CD4-positive, alpha-beta T cell treated with Interleukin-15 for 4 hours (primary cell): ENCODE data around the gene AIM2.
"Not testable (repeated sequence)": the region's sequence is repeated elsewhere in the genome, so short reads cannot be mapped to it uniquely, and the experiment has no call there.

Source experiments
- DNase-seq: peaks from one replicate; pipeline ENCODE4 v3.0.0-alpha.2; 2020; ENCODE audit warnings: low spot score

The AIM2 gene

DNA sequence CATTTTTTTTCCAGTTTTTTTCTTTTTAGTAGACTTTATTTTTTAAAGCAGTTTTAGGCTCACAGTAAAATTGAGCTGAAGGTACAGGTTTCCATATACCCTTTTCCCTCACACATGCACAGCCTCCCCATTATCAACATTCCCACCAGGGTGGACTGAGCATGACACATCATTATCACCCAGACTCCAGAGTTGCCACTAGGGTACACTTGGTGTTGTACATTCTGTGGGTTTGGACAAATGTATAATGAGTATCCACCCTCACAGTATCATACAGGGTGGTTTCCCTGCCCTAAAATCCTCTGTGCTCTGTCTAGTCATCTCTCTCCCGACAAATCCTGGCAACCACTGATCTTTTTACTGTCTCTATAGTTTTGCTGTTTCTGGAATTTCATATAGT is 3.0 kb upstream of the AIM2 start:
- DNase-seq = no peak

DNA sequence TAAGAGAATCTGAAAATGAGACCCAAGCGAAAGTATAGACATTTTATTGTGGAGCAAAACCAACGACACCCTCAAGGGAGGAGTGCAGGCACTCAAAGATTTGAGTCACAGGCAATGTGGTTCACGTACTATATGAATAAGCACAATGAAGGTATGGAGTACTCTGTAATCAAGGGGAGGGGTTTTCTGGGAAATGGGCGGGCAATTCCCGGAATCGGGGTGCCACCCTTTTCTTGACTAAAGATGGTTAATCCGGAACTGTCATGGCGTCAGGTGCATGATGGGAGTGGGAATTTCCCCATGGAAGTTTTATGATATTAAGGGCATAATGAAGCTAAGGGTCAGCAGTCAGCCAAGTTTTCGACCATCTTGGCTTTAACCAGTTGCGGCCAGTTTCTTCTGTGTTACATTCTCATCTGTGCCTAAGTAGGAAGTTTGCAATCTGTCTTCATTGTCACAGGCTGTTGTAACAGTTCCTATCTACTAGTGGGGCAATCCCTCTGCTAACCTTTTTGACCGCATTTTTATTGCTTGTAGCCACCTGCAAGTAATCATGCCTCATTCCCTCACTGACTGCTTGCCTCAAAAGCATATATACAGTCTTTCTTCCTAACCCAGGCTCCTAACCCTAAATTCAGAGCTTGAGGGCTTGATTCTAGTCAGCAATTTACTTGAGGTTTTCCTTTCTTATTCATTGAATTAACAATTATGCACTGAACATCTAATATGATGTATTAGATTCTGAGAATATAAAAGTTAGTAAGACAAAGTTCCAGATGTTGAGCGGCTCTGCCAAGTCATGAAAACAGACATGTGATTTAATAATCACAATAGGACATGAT is 775 bp upstream of the AIM2 start:
- DNase-seq = peak; percentile 99

DNA sequence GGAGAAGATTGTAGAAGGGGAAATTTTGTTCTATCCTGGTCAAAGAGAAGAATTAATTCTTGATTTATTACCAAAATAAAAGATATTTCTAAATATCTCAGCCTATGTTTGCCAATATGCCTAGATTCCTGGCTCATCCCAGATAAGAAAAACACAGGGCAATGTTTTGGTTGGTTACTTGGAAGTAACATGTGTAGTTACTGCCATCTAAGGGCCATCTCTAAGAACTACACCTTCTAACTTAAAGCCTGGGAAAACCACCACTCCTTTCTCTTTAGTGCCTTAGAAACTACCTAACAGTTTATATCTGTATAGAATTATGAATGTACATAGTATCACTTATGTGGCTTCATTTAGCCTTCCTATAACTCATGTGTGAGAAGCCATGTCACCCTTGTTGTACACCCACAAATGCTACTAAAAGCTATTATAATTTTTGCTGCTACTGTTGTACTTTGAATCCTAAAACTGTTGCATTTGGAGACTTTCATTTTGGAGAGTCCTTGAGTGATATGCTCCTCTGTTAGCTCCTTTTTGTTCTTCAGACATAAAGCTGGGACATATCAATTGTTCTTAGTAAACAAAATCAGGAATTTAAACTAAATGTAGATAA is 4.5 kb downstream of the AIM2 start:
- peak; percentile 60 for DNase-seq

DNA sequence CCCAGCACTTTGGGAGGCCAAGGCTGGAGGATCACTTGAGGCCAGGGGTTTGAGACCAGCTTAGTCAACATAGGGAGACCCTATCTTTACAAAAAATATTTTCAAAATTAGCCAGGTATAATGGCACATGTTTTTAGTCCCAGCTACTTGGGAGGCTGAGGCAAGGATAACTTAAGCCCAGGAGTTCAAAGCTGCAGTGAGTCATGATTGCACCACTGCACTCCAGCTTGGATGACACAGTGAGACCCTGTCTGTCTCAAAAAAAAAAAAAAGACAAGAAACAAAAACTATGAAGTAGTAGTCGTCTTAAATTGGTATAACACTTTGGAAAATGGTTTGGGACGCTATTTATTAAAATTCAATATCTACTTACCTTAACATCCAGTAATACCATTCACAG is 7.7 kb downstream of the AIM2 start:
- peak; percentile 29 for DNase-seq

DNA sequence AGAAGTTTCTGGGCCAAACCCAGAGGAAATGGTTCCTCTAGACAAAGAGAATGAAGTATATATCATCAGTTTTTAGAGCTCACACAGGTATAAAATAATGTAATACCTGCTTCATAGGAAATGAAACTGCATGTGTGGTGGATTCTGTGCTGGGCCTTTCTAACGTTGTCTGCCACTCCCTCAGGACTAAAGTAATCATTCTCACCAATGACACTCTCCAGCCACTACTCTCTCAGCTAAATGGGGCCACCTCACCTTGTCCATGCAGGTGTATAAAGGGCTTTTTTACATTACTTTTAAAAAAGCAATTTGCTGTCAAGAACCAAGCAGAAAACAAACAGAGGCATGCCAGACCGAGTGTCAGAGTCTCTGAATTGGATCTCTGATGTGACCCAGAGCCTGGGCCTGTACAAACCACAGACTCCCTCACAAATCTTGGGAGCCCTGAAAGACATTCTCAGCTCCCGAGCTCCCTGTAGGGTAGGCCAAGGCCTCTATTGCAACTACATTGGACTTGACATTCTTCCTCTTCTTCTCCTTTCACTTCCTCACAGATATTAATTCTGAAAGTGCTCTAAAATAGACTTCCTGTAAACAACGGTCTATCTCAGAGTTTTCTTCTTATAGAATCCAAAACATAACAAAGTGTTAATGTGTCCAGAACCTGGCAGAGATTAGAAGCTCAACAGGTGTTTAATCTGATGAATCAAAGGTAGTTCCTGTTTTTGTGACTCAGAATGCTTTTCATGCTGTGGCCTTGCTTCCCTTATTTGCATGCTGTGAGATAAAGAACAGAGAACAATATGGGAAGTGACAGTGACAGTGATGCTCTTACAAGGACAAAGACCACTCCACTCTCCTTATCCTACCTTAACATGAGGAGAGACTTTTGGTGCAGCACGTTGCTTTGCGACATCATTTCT is 8.6 kb downstream of the AIM2 start:
- DNase-seq = peak; percentile 57

DNA sequence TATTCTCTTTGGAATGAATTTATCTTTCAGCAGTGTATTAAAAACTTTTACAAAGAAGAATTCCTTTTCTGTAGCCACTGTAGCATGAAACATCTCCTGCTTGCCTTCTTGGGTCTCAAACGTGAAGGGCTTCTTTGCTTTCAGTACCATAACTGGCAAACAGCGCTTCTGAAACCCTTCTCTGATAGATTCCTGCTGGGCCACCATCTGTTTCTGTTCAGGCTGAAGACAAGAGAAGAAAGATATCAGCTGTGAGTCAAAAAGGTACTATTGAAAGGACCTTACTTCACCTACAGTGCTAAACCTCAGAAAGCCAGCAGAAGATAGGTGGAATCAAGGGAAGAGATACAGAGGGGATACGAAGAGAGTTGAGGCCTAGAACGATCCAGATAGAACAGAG is 10.5 kb downstream of the AIM2 start:
- DNase-seq = no peak

DNA sequence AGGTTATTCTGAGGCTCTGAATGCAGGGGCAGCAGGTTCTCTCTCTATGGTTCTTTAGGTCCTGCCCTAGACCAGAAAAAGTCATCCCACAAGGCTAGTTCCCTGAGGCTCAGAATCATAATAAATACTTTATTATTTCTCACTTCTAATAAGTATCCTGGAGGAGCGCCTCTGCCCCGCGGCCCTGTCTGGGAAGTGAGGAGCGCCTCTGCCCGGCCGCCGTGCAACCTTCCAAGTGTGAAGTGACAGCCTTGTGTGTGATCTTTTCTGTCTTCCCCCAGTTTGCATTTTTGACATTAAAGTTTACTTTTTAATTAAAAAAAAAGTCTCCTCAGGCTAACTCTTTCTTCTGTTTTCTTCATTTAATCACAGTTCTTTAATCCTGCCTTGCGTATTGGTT is 11.5 kb downstream of the AIM2 start:
- DNase-seq = no peak

DNA sequence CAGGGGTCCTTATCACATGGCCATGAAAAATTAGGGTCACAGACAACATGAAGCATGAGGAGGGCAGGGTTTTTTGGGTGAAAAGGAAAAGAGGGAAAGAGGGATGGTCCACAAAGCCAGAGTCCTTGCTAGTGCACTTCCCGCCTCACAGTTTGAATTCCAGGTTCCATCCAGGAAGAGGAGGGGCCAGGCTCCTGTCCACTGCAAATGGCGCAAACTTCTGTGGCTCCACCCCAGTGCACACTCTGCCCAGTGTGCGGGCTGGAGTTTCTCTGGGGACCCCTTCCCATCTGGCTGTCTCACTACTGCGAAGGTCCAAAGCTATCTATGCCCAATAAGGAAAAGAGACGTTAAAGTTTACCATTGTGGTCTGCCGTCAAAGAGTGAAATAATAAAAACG is 17.8 kb downstream of the AIM2 start:
- no peak for DNase-seq

DNA sequence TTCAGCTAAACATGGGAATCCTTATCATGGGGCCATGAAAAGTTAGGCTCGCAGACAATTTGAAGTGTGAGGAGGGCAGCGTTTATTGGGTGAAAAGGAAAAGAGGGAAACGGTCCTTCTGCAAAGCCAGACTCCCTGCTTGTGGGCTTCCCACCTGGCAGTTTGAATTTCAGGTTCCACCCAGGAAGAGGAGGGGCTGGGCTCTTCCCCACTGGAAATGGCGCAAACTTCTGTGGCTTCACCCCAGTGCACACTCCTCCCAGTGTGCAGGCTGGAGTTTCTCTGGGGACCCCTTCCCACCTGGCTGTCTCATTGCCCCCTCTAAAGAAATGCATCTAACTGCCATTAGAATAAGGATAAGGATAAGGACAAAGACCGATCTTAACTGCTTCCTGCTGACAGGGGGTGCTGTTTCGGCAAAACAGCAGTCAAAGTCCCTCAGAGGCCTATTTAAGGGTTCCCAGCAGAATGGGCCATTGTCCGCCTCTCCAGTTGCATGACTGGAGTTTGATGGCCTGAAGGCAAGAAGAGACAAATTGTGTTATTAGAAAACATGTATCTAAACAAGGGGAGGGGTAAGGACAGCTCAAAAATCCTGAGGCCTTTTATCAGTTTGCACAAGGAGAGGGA is 20.4 kb downstream of the AIM2 start:
- DNase-seq = no peak

DNA sequence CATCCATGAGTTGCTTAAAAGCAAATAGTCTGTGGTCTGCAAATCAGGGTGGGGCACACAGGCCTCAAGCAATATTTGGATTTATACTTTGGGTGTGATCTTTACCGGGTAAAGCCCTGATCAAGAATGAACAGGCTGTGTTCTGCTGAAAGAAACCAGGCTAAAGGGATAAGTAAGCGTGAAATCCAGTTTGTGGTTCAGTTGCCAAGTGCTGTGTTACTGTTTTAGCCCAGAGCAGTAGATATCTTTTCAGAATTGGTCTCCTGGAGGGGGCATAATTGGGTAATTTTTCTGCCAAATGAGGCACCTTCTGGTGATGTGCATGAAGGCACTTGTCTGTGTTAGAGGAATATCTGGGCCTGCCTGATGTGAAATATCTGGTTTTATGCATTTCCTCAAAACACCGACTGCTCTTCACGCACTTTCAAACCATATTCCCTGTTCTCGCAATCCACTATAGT is 21.4 kb downstream of the AIM2 start:
- DNase-seq = peak; percentile 21

DNA sequence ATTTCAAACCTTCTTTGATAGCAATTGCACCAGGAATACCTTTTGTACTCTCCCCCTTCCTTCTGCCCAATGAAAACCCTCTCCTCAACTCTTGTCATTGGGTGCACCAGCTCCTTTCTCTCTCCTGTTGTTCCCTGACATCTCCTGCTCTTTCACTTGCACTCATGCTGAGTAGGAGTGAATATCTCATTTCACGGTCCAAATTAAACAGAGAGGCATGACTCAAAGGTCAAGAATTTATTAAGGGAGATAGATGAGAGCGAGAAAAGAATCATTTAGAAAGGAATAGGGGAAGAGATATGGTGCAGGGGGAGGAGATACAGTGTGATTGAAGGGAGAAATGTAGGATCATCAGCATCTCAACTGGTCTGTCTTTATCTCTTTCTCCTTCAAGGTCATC is 22.1 kb downstream of the AIM2 start:
- no peak for DNase-seq

DNA sequence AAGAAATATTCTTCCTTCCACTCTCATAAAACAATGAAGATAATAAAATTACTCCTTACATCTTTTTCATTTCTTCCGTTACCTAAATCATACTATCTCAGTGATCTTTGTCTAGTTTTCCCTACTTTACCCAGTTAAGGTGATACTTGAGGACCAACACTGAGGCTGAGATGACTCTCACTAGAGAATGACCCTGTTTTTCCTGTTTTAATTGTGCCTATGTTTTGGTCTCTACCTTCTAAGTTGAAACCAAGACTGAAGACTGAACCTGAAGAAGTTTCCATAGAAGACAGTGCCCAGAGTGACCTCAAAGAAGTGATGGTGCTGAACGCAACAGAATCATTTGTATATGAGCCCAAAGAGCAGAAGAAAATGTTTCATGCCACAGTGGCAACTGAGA is 25.1 kb downstream of the AIM2 start:
- DNase-seq = no peak

DNA sequence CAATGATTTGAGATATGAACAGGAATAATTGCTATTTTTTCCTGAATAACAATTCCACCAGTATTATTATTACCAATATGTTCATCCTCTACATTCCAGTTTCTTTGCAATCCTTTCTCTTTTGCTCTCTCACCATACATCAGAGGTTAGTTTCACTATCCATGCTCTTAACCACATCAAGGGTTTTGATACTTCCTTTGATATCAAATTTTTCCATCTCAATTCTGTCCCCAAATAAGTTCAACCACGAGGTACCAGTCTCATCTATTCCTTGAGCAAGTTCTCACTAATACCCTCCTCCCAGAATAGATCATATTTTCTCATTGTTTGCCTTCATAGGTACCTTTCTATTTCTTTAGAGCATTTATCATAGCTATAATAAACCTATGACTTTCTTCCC is 30.1 kb downstream of the AIM2 start:
- DNase-seq = peak; percentile 32

DNA sequence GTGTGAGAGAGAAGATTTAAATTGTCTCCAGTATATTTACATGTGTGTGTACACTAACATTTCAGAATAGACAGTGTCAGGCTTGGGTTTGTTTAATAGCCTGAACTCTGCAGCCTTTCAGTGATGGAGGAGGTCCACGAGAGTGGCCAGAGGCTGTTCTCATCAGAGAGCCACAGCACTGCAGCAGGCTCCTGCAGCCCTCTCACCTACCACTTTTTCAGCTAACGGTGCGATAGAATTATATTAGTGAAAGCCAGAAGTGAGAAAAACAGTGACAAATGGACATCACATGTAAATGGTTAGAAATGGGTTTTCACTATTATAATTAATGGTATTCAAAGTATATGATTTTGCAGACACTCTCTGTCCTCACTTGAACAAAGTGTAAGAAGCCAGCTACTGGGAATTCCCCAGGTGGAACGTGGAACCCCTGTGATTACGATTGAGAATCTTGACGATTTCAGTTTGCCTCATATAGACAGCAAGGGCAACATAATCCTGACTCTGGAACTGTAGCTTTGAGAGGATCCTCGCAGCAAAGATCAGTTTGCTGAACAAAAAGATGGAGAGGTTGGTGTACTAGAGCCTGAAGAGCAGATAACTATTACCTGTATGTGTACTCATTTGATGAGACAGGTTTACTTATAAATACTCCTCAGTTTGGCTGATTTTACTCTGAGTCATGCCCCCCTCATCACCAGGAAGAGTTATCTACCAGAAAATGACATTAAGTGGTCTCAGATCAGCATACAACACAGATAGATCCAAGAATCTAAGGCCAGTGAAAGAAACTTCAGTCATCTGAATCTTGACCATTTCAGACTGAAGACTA is 35.5 kb downstream of the AIM2 start:
- peak; percentile 10 for DNase-seq

DNA sequence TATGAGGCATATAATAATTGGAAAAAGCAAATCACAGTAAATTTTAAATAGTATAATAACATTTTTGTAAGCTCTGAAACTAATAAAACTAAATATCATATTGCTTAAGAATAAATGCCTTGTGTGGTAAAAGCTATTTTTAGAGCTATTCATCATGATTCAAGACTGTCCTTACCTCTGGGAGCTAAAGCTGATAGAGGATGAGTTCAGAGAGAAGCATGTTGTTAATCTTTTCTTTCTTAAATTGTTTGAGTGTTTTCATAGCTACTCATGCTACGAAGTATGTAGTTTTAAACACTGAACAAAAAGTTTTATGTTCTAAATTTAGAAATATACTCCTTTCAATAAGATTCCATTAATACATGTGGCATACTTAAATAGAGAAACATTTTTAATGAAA is 36.4 kb downstream of the AIM2 start:
- no peak for DNase-seq

DNA sequence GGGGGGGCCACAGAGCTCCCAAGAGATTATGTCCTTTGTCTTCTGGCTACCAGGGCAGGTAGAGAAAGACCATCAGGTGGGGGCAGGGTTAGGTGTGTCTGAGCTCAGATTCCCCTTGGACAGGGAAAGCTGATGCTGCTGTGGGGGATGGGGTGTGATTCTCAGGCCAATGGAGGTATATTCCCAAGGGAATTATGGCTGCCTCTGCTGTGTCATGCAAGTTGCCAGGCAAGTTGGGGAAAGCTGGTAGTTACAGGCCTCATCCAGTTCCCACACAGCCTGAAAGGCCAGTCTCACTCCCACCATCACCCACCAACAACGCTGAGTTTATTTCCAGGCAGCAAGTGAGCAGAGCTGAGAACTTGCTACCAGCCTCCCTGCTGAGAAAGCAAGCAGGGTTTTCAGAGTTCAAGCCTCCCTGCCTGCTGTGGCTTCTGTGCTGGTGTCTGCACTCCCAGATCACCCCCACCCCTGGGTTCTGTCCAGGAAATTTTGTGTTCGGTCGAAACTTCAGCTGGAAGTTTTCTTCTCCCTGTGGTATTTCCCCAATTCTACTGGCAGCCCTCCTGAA is 45.6 kb downstream of the AIM2 start:
- DNase-seq = no peak

DNA sequence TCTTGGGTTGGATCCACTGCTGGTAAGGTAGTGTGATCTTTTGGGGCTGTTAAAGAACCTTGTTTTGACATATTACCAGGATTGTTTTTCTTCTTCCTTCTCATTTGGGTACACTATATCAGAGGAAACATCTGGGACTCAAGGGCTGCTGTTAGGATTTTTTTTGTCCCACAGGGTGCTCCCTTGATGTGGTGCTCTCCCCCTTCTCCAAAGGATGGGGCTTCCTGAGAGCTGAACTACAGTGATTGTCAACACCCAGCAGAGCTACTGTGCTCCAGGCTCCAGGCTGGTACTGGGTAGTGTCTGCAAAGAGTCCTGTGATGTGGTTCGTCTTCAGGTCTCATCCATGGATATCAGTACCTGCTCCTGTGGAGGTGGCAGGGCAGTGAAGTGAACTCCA is 46.3 kb downstream of the AIM2 start:
- DNase-seq = no peak

DNA sequence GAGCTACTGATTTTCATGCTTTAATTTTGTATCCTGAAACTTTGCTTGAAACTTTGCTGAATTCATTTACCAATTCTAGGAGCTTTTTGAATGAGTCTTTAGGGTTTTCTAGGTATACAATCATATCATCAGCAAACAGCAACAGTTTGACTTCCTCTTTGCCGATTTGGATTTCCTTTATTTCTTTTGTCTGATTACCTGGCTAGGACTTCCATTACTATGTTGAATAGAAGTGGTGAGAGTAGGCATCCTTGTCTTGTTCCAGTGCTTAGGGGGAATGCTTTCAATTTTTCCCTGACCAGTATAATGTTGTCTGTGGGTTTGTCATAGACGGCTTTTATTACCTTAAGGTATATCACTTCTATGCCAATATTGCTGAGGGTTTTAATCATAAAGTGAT is 49.7 kb downstream of the AIM2 start:
- DNase-seq = not testable (repeated sequence)

DNA sequence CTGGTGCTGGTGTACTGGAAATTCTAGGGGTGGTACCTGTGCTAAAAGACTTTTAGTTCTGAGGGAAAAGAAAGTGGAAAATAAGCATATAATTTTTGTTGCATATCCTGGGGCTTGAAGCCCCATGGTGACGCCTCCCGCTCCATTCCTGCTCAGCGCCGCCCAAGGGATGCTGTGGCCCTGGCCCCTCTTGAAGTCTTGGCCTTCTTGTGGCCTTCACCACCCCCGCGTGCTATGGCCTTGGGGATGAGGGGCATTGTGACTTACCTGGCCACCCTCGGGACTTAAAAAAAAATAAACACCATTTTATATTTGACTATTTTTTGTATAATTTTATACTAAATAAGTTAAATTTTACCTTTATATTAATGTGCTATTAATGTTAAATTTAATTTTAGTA is 51.5 kb downstream of the AIM2 start:
- no peak for DNase-seq

DNA sequence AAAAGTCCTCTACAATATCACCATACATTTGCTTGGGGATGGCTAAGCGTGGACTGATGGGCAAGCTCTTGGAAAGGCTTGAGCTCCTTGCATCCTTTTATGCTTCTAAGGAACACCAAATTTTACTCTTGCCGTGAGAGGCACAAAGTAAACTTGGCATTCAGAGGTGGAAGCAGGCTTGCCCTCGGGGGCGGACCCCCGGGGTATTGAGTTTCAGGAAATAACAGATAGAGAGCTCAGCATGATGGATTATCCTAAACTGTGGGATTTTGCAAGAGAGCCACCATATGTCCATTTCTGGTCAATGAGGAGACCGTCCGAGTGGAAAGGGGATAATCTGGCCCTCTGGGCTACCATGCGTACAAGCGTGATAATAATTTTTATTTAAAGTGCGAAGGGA is 52.8 kb downstream of the AIM2 start:
- no peak for DNase-seq

DNA sequence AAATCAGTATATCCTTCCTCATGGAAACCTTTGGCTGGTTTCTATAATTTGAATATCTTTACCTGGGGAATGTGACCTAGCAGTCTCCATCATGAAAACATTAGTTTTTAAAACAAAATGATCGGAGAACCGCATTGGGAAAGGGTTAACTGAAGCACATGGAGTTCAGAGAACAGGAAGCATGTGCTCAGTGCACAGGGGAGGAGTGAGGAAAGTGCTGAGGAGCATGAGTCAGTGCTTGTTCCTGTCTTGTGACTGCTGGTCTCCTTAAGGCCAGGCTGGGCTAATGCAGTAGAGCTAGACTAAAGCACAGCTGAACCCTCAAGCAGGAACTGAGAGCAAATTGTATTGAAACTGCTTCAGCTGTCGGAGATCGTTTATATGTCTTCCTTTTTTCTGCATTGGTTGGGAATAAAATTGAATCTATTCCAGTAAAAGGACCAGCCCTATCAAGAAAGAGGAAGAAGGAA is 61.1 kb downstream of the AIM2 start:
- DNase-seq = peak; percentile 83
